Lower leg skin (tissue), 4 donors: ENCODE measurements around the gene MCM8. TPM values are rescaled to one million over a fixed set of nuclear protein-coding genes. Genes with fewer than 3 reads are reported as not detected.

ENCODE experiments used
- DNase-seq, 2 donors: peaks; one replicate each; pipeline ENCODE4 v3.0.0-alpha.2; 2019; ENCODE audit warnings: low spot score in 2 of 2
- H3K4me3 ChIP-seq: fragments of 200-600 bp; sonication (generic); 2 replicates; pipeline ENCODE4 v1.5.1; 2017; ENCODE audit warnings: mild to moderate bottlenecking, low read depth; ENCODE audit not compliant: poor library complexity, severe bottlenecking
- CTCF ChIP-seq, 3 donors: fragments of 450-650 bp; IDR thresholded peaks; one replicate each; pipeline ENCODE4 v1.5.1; 2016; ENCODE audit warnings: antibody characterized with exemption in 3 of 3, mild to moderate bottlenecking in 3 of 3, moderate library complexity in 2 of 3
- POLR2A ChIP-seq, 2 donors: fragments of 450-650 bp; IDR thresholded peaks; one replicate each; pipeline ENCODE4 v1.6.1; 2016 to 2017; ENCODE audit warnings: antibody characterized with exemption in 2 of 2, mild to moderate bottlenecking in 1 of 2, moderate library complexity in 1 of 2
- WGBS, 2 donors: methylation state at CpG; one replicate each; pipeline ENCODE4 v1.1.5; 2018; 5-methylcytosine and 5-hydroxymethylcytosine counted together
- intact Hi-C: fragments of 100-400 bp; cut with DNase I; formaldehyde crosslinking; loops from one replicate; pipeline ENCODE4 v1.15.0; 2023; ENCODE audit warnings: low total_unique reads
- total RNA-seq, 4 donors: library from RNA; depleted of rRNA; stranded (reverse); fragments of >200 nt; gene quantifications; one replicate each; pipeline ENCODE4 v1.1.0, GENCODE V29; 2016

Gene MCM8
- total RNA-seq, 4 donors from 2014 or later, result 2.4 to 5.1 (median 4.3) TPM

- no peak for TF ChIP-seq CTCF (IDR thresholded peaks at IDR 0.05)
These were observed 24.9 kb upstream of the MCM8 start for GRCh38 chr20:5925551-5925950.

DNA sequence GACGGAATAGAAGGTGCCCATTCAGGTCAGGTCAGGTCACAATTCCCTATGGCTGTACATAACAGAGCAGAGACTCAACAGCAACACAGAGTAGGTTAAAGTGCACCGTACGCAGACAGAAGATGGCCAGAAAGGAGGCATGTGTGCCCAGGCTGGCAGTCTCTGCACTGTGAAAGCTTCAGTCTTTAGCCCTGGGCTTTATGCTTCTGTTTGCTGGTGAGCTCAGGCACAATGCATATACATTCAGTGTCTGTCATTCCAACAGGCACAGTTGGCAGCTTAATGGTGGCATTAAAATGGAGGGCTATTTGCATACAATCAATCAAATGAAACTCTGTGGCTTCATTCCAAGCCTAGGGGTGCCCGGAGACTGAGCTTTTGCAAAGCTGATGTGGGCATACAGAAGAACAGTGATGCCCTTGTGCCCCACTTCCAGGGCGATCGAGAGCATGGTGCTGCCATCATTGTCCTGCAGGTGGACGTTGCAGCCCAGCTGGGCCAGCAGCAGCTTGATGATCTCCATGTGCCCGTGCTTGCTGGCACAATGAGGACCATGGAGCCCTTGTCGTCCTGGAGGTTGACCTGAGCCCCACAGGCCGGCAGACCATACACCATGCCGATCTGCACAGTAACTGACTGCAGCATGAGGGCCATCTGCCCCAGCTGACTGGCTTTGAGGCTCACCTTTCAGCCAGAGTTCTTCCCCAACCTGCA is 22.5 kb upstream of the MCM8 start:
- TF ChIP-seq CTCF (IDR thresholded peaks at IDR 0.05) (no peak), POLR2A (IDR thresholded peaks at IDR 0.05) (no peak)
- H3K4me3 ChIP-seq, result no peak overlapping the region
- no peak for DNase-seq
- 77 to 88% methylated on average over 7 to 10 of the region's 11 CpGs for WGBS, 2 donors
- intact Hi-C loops, result no loop called here

More at GRCh38 chr20:5925551-5925950, 24.9 kb upstream of the MCM8 start:
- WGBS, 2 donors, result 66 to 68% methylated on average over 3 of the region's 3 CpGs
- no peak for DNase-seq
- H3K4me3 ChIP-seq, result no peak overlapping the region
- intact Hi-C loops, result no loop called here

GRCh38 chr20:5928836-5929715 is 21.4 kb upstream of the MCM8 start:
- no peak for DNase-seq
- intact Hi-C loops, result no loop called here
- 73 to 76% methylated on average over 8 of the region's 8 CpGs for WGBS, 2 donors
- H3K4me3 ChIP-seq, result no peak overlapping the region
- TF ChIP-seq CTCF (IDR thresholded peaks at IDR 0.05), result no peak
- no peak for TF ChIP-seq POLR2A (IDR thresholded peaks at IDR 0.05)

- intact Hi-C loops, result no loop called here
- TF ChIP-seq POLR2A (IDR thresholded peaks at IDR 0.05), result no peak
- TF ChIP-seq CTCF (IDR thresholded peaks at IDR 0.05), result no peak
- H3K4me3 ChIP-seq, result no peak overlapping the region
- 79 to 84% methylated on average over 3 of the region's 3 CpGs for WGBS, 2 donors
- DNase-seq, result no peak
These were observed 19.0 kb upstream of the MCM8 start for GRCh38 chr20:5931411-5931810.

DNA sequence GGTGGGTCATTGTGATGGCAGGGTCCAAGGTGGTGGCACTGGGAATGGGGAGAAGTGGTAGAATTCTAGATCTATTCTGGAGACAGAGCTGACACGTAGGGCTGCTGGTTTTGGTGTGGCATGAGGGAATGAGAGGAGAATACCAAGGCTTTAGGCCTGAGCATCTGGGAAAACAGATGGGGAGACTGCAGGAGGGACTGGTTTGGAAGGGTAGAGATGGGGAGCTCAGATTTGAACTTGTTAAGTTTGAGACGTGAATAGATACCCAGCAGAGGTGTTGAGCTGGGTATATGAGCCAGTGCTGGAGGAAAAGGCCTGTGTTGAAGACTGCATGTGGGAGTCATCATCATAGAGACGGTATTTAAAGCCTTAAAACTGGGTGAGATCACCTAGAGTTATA is 17.7 kb upstream of the MCM8 start:
- no peak for DNase-seq
- TF ChIP-seq CTCF (IDR thresholded peaks at IDR 0.05) (no peak), POLR2A (IDR thresholded peaks at IDR 0.05) (no peak)
- H3K4me3 ChIP-seq, result no peak overlapping the region
- WGBS, 2 donors, result 75 to 80% methylated on average over 3 of the region's 3 CpGs
- intact Hi-C loops, result no loop called here
